ENCODE measurements around the gene GALNT10. TPM values are rescaled to one million over a fixed set of nuclear protein-coding genes. Genes with fewer than 3 reads are reported as not detected.

Gene GALNT10
- total and polyA plus RNA-seq, 2 of the 4 experiments (the other 2 are of a cell fraction), result 46.2 to 67.0 TPM

- BruUV-seq (replicated peaks), result no TSS peak
- no peak for TF ChIP-seq MXI1 (IDR thresholded peaks at IDR 0.05; ENCODE audit: borderline replicate concordance, low read depth, low read length)
- no peak for TF ChIP-seq RAD21 (IDR thresholded peaks at IDR 0.05; ENCODE audit: low read length)
- 67% methylated on average over 1 of the region's 1 CpG; no CpG with 5 or more reads in 1 of the 2 experiments for WGBS, 2 experiments (ENCODE audit: extremely low coverage in 2 of 2, insufficient read length in 1 of 2)
- Histone ChIP-seq H3K14ac (replicated peaks; ENCODE audit: low read depth, low read length) (no peak overlapping the region), H2BK120ac (ENCODE audit: low read depth, low read length) (no peak overlapping the region), H3K23ac (ENCODE audit: low read depth, low read length) (no peak overlapping the region), H4K20me1 (ENCODE audit: insufficient read depth, low read length) (no peaks in the 10 kb centered on the region), H3K27ac (ENCODE audit: insufficient read depth, low read length) (no peak overlapping the region), H3K4ac (ENCODE audit: low read depth, low read length) (no peak overlapping the region), H4K8ac (ENCODE audit: low read depth in 2 of 2, low read length in 2 of 2) (no peak overlapping the region), H3K9me3 (ENCODE audit: control insufficient read depth, insufficient read depth, low read length) (no peaks in the 10 kb centered on the region), H3K18ac (ENCODE audit: low read depth, low read length) (no peak overlapping the region), H3K56ac (ENCODE audit: extremely low read depth, insufficient read depth, low read length) (no peak overlapping the region), H3K27me3 (ENCODE audit: control insufficient read depth, insufficient read depth, low read length) (peaks cover 28% of the 10 kb centered on the region), H2BK5ac (ENCODE audit: low read depth, low read length, poor library complexity, severe bottlenecking) (no peak overlapping the region), H3K36me3 (ENCODE audit: control insufficient read depth, insufficient read depth, low read length) (no peaks in the 10 kb centered on the region), H3K4me3 (ENCODE audit: insufficient read depth, low read depth, low read length) (no peak overlapping the region), H3K4me2 (ENCODE audit: low read depth, low read length) (no peak overlapping the region), H2BK15ac (ENCODE audit: low read depth, low read length) (no peak overlapping the region), H2AFZ (replicated peaks; ENCODE audit: low read length, poor library complexity) (no peak overlapping the region), H3K9me1 (ENCODE audit: insufficient read depth, low read length) (no peaks in the 10 kb centered on the region), H2AK9ac (replicated peaks; ENCODE audit: low read depth, low read length, poor library complexity) (no peak overlapping the region), H3K9ac (ENCODE audit: low read depth, low read length) (no peak overlapping the region), H3K4me1 (ENCODE audit: control insufficient read depth, insufficient read depth, low read length) (no peaks in the 10 kb centered on the region), H4K5ac (ENCODE audit: low read depth, low read length) (no peak overlapping the region), H4K91ac (ENCODE audit: insufficient read depth, low read depth, low read length) (no peak overlapping the region), H2AK5ac (ENCODE audit: low read depth, low read length) (no peak overlapping the region), H3K79me1 (ENCODE audit: low read depth in 1 of 2, low read length in 2 of 2) (no peaks in the 10 kb centered on the region), H2BK20ac (ENCODE audit: low read depth, low read length) (no peak overlapping the region)
- dilution Hi-C loops (cut with HindIII; ENCODE audit: low sequenced_read_pairs, unreplicated experiment) (no loop called here), intact Hi-C loops (cut with micrococcal nuclease) (no loop called here), in situ Hi-C loops (cut with MboI; ENCODE audit: low sequenced_read_pairs) (no loop called here)
- DNase-seq, result no peak
- ChIA-PET POLR2A (ENCODE audit: unreplicated experiment) (no interaction called here), CTCF (no interaction called here)
- ATAC-seq (ENCODE audit: low read depth), result no peak
These were observed 48.8 kb upstream of the GALNT10 start for GRCh38 chr5:154141745-154142221.

Measured in IMR-90 (cell line).